GM12878 (cell line): Measurements from ENCODE around the gene TAS2R19. TPM values are rescaled to one million over a fixed set of nuclear protein-coding genes. Genes with fewer than 3 reads are reported as not detected.

Experiments used
- ATAC-seq: fragments of 200-7000 bp; cut with Tn5 transposase; 3 replicates; pipeline ENCODE4 v1.9.1; 2020; ENCODE audit warnings: mild to moderate bottlenecking, moderate library complexity
- BruUV-seq: library from RNA; stranded (reverse); fragments of 400-500 nt; replicated peaks from 2 replicates; lab custom pipeline; 2021; lab: Mats Ljungman, UMichigan
- CTCF ChIA-PET: fragments of 300-600 bp; sonication (Branson Sonifier 250); formaldehyde crosslinking; extraction: SDS; loops from one replicate; lab custom pipeline; 2021; ENCODE audit warnings: inconsistent platforms; lab: Yijun Ruan, JAX
- POLR2A ChIA-PET: fragments of 350-600 bp; formaldehyde crosslinking; extraction: SDS; loops from one replicate; lab custom pipeline; 2021; ENCODE audit warnings: inconsistent platforms; lab: Charles Lee
- RAD21 ChIA-PET: fragments of 300-600 bp; sonication (Branson Sonifier 250); formaldehyde crosslinking; loops from one replicate; lab custom pipeline; 2023; ENCODE audit warnings: antibody characterized with exemption; ENCODE audit not compliant: unreplicated experiment; lab: Charles Lee
- SMC1A ChIA-PET: fragments of 300-600 bp; sonication (Branson Sonifier 250); formaldehyde crosslinking; loops from one replicate; lab custom pipeline; 2023; ENCODE audit not compliant: unreplicated experiment, uncharacterized antibody; lab: Charles Lee
- DNase-seq: peaks from one replicate; pipeline ENCODE4 v3.0.0-alpha.2; 2011; ENCODE audit warnings: low read depth, low spot score
- FAIRE-seq: peaks from 3 replicates; lab custom pipeline; 2011; peaks lifted over from hg19 to GRCh38; lab: Jason Lieb, UNC
- H2AFZ ChIP-seq: 2 replicates; pipeline ENCODE4 v1.6.0; 2011; ENCODE audit warnings: low read depth, low read length, control low read depth; ENCODE audit not compliant: control insufficient read depth
- H3K27ac ChIP-seq: 2 replicates; pipeline ENCODE4 v1.5.1; 2011; ENCODE audit warnings: control low read depth; ENCODE audit not compliant: control insufficient read depth, insufficient read depth
- H3K27me3 ChIP-seq, 2 experiments: replicated peaks in 1 of 2; 2 replicates each; pipeline versions ENCODE4 v1.6.0 to v1.6.1; 2011; ENCODE audit warnings: low read length in 1 of 2; ENCODE audit not compliant: control insufficient read depth in 2 of 2, insufficient read depth in 2 of 2
- H3K36me3 ChIP-seq, 2 experiments: 2 replicates each; pipeline ENCODE4 v1.5.1; 2011; ENCODE audit warnings: low read length in 1 of 2; ENCODE audit not compliant: control insufficient read depth in 2 of 2, insufficient read depth in 2 of 2
- H3K4me1 ChIP-seq: 2 replicates; pipeline ENCODE4 v1.6.1; 2011; ENCODE audit warnings: mild to moderate bottlenecking, low read length, moderate library complexity, mixed read lengths; ENCODE audit not compliant: control insufficient read depth, insufficient read depth
- H3K4me2 ChIP-seq: 2 replicates; pipeline ENCODE4 v1.6.0; 2011; ENCODE audit warnings: control low read depth; ENCODE audit not compliant: control insufficient read depth, insufficient read depth
- H3K4me3 ChIP-seq: fragments of 200-600 bp; sonication (generic); 2 replicates; pipeline ENCODE4 v1.5.1; 2016
- H3K79me2 ChIP-seq: 2 replicates; pipeline ENCODE4 v1.6.0; 2011; ENCODE audit warnings: low read length; ENCODE audit not compliant: control insufficient read depth, insufficient read depth
- H3K9ac ChIP-seq: 2 replicates; pipeline ENCODE4 v1.8.0; 2011; ENCODE audit warnings: low read length, control low read depth, mixed read lengths; ENCODE audit not compliant: control insufficient read depth, insufficient read depth
- H3K9me3 ChIP-seq: replicated peaks from 3 replicates; pipeline ENCODE4 v1.5.1; 2011; ENCODE audit warnings: mild to moderate bottlenecking, low read length; ENCODE audit not compliant: control insufficient read depth, insufficient read depth
- H4K20me1 ChIP-seq: 2 replicates; pipeline ENCODE4 v1.6.0; 2011; ENCODE audit not compliant: control insufficient read depth, insufficient read depth
- ATF2 ChIP-seq: IDR thresholded peaks from 2 replicates; pipeline ENCODE4 v1.6.1; 2012; ENCODE audit warnings: low read length, inconsistent platforms
- BMI1 ChIP-seq: fragments of 450-650 bp; IDR thresholded peaks from 2 replicates; pipeline ENCODE4 v1.6.1; 2016; ENCODE audit warnings: mild to moderate bottlenecking, moderate library complexity, borderline replicate concordance
- CHD1 ChIP-seq: IDR thresholded peaks from 2 replicates; pipeline ENCODE4 v1.6.1; 2012; ENCODE audit warnings: low read depth, low read length, improper control_type of control experiment
- CREB1 ChIP-seq: IDR thresholded peaks from 2 replicates; pipeline ENCODE4 v1.6.1; 2012; ENCODE audit warnings: low read depth, mild to moderate bottlenecking, inconsistent platforms
- E2F8 ChIP-seq: fragments of 450-650 bp; IDR thresholded peaks from 2 replicates; pipeline ENCODE4 v1.6.1; 2018; ENCODE audit warnings: mild to moderate bottlenecking, low read depth, moderate library complexity; ENCODE audit not compliant: partially characterized antibody
- EGR1 ChIP-seq, 2 experiments: IDR thresholded peaks; 1 replicate in 1 of 2; 2 replicates in 1 of 2; pipeline ENCODE4 v1.6.1; 2011 to 2012; ENCODE audit warnings: low read depth in 2 of 2, low read length in 2 of 2, borderline replicate concordance in 1 of 2, mild to moderate bottlenecking in 1 of 2, moderate library complexity in 1 of 2
- HCFC1 ChIP-seq: fragments of 150-350 bp; IDR thresholded peaks from 2 replicates; pipeline ENCODE4 v1.6.1; 2014; ENCODE audit warnings: low read length
- IKZF1 ChIP-seq: fragments of 450-650 bp; conservative IDR thresholded peaks from 2 replicates; pipeline ENCODE4 v1.6.1; 2017; ENCODE audit warnings: antibody characterized with exemption, mild to moderate bottlenecking
- MEF2B ChIP-seq: fragments of 450-650 bp; IDR thresholded peaks from 2 replicates; pipeline ENCODE4 v1.6.1; 2018; ENCODE audit warnings: mild to moderate bottlenecking, moderate library complexity; ENCODE audit not compliant: partially characterized antibody, poor library complexity, severe bottlenecking
- NR2C1 ChIP-seq: fragments of 450-650 bp; IDR thresholded peaks from 2 replicates; pipeline ENCODE4 v1.6.1; 2017; ENCODE audit warnings: antibody characterized with exemption, mild to moderate bottlenecking, moderate library complexity
- PAX8 ChIP-seq: fragments of 450-650 bp; IDR thresholded peaks from 2 replicates; pipeline ENCODE4 v1.6.1; 2017; ENCODE audit warnings: mild to moderate bottlenecking, moderate library complexity
- PBX3 ChIP-seq: IDR thresholded peaks from 2 replicates; pipeline ENCODE4 v1.6.1; 2011; ENCODE audit warnings: mild to moderate bottlenecking, low read depth, low read length, moderate library complexity; ENCODE audit not compliant: insufficient replicate concordance
- RBBP5 ChIP-seq: fragments of 200-600 bp; sonication (generic); conservative IDR thresholded peaks from 2 replicates; pipeline ENCODE4 v1.6.1; 2016
- SMARCA5 ChIP-seq: fragments of 450-650 bp; IDR thresholded peaks from 2 replicates; pipeline ENCODE4 v1.6.1; 2017; ENCODE audit warnings: mild to moderate bottlenecking
- SPI1 ChIP-seq: IDR thresholded peaks from 2 replicates; pipeline ENCODE4 v1.6.1; 2011; ENCODE audit warnings: low read depth, mild to moderate bottlenecking, low read length, moderate library complexity, borderline replicate concordance; ENCODE audit not compliant: insufficient read depth
- YY1 ChIP-seq: IDR thresholded peaks from 2 replicates; pipeline ENCODE4 v1.6.1; 2011; ENCODE audit warnings: low read depth, mild to moderate bottlenecking, low read length
- ZNF622 ChIP-seq: fragments of 450-650 bp; IDR thresholded peaks from 2 replicates; pipeline ENCODE4 v1.6.1; 2017; ENCODE audit warnings: mild to moderate bottlenecking, inconsistent platforms
- whole genome bisulfite sequencing: methylation state at CpG from one replicate; pipeline ENCODE4 v1.1.6; 2016; ENCODE audit warnings: low lambda C conversion rate; ENCODE audit not compliant: insufficient replicate concordance, insufficient coverage; ENCODE audit errors: missing lambda C conversion rate; 5-methylcytosine and 5-hydroxymethylcytosine counted together
- in situ Hi-C: fragments of 300-500 bp; cut with MboI; formaldehyde crosslinking; loops from 9 replicates; pipeline ENCODE4 v1.14.3; 2018; ENCODE audit warnings: mixed read lengths
- intact Hi-C: fragments of 100-400 bp; cut with micrococcal nuclease; formaldehyde crosslinking; loops from one replicate; pipeline ENCODE4 v1.14.2; 2022; ENCODE audit not compliant: unreplicated experiment
- polyA plus RNA-seq, 11 experiments: library from polyadenylated mRNA; depleted of rRNA in 4 of 11; unstranded in 6 of 11; stranded (reverse) in 5 of 11; fragments of >200 nt; fragmentation: Nextera tagmentation in 4 of 11; fragmentation: Illumina TruSeq in 1 of 11; extraction: Ambion mirVana in 4 of 11; extraction: Trizol in 1 of 11; gene quantifications; 1 replicate in 1 of 11; 2 replicates in 10 of 11; pipeline versions ENCODE4 v1.2.1 to v1.2.3, GENCODE V29; 2011 to 2016; ENCODE audit warnings: inconsistent platforms in 2 of 11, missing spikeins in 2 of 11, low read depth in 1 of 11
- total RNA-seq, 4 experiments: library from RNA; depleted of rRNA in 3 of 4; stranded (reverse); fragments of >200 nt in 3 of 4; fragmentation: Illumina TruSeq in 1 of 4; extraction: Trizol in 1 of 4; gene quantifications; 2 replicates each; pipeline versions ENCODE4 v1.2.1 to v1.2.3, GENCODE V29; 2013 to 2021

The TAS2R19 gene
- total and polyA plus RNA-seq, 10 of the 15 experiments (the other 5 are each of a cell fraction or from before 2014, with no cell fraction given) = 0.10 to 6.9 (median 0.46) TPM; not detected in 1

- TF ChIP-seq E2F8 = no peak
- no peak for TF ChIP-seq MEF2B
- TF ChIP-seq SPI1 = no peak
- TF ChIP-seq NR2C1 = no peak
- no peak for TF ChIP-seq HCFC1
- no peak for TF ChIP-seq IKZF1
- no peak for TF ChIP-seq SMARCA5
Measured at GRCh38 chr12:11022520-11022919, at the start of gene TAS2R19 (continued).

GRCh38 chr12:11071414-11071813 is 49.0 kb upstream of the TAS2R19 start:
- Histone ChIP-seq H2AFZ (no peak overlapping the region), H3K4me1 (no peaks in the 10 kb centered on the region), H3K9ac (no peak overlapping the region), H3K36me3 (no peaks in the 10 kb centered on the region), H3K27ac (no peak overlapping the region), H4K20me1 (no peaks in the 10 kb centered on the region), H3K79me2 (no peaks in the 10 kb centered on the region), H3K9me3 (no peaks in the 10 kb centered on the region), H3K4me2 (no peak overlapping the region), H3K4me3 (no peak overlapping the region), H3K27me3 (no peaks in the 10 kb centered on the region)
- RAD21 ChIA-PET = no interaction called here
- DNase-seq (no peak), ATAC-seq (no peak), FAIRE-seq (no peak)
- BruUV-seq = no TSS peak
- intact Hi-C loops = no loop called here
- CTCF ChIA-PET = no interaction called here
- POLR2A ChIA-PET = no interaction called here
- WGBS = 88% methylated on average over 4 of the region's 4 CpGs
- in situ Hi-C loops = loop anchor here (5.0 kb wide), 1 partner anchor 54 kb away; no protein-coding TSS in a partner anchor
- SMC1A ChIA-PET = no interaction called here
- no peak for TF ChIP-seq ATF2
- no peak for TF ChIP-seq PAX8
- no peak for TF ChIP-seq YY1
- no peak for TF ChIP-seq BMI1
- TF ChIP-seq CHD1 = no peak
- TF ChIP-seq RBBP5 = no peak
- no peak for TF ChIP-seq PBX3
- no peak for TF ChIP-seq ZNF622
- no peak for TF ChIP-seq EGR1 (IDR thresholded peaks at IDR 0.05; ENCODE audit: borderline replicate concordance in 1 of 2, low read depth in 2 of 2, low read length in 2 of 2)
- TF ChIP-seq CREB1 = no peak
